Measurements from ENCODE around the gene GIGYF2. TPM values are rescaled to one million over a fixed set of nuclear protein-coding genes. Genes with fewer than 3 reads are reported as not detected.

The GIGYF2 gene
- total RNA-seq, 1 experiment from 2014 or later = 60.6 TPM

- H3K9ac ChIP-seq (ENCODE audit: low read length) = no peak overlapping the region
- TF ChIP-seq RAD21 (IDR thresholded peaks at IDR 0.05; ENCODE audit: low read depth) = no peak
- no peak for TF ChIP-seq MAX (IDR thresholded peaks at IDR 0.05)
- no peak for TF ChIP-seq ZFX (IDR thresholded peaks at IDR 0.05)
- TF ChIP-seq POLR2AphosphoS5 (IDR thresholded peaks at IDR 0.05; ENCODE audit: low read depth, low read length) = no peak
- TF ChIP-seq SIN3A (IDR thresholded peaks at IDR 0.05; ENCODE audit: low read depth) = no peak
- no peak for TF ChIP-seq ZNF274 (IDR thresholded peaks at IDR 0.05; ENCODE audit: low read depth, low read length)
- no peak for TF ChIP-seq CEBPB (IDR thresholded peaks at IDR 0.05; ENCODE audit: low read depth)
- TF ChIP-seq EGR1 (IDR thresholded peaks at IDR 0.05; ENCODE audit: low read depth) = no peak
- no peak for TF ChIP-seq CTCF (IDR thresholded peaks at IDR 0.05 in 2 of 3, conservative IDR thresholded peaks at IDR 0.05 in 1 of 3; ENCODE audit: borderline replicate concordance in 1 of 3, insufficient read depth in 1 of 3, low read depth in 2 of 3, low read length in 2 of 3)
- ATAC-seq = no peak
- H2AFZ ChIP-seq (ENCODE audit: low read depth, low read length, poor library complexity, severe bottlenecking) = no peak overlapping the region
- H3K4me1 ChIP-seq (ENCODE audit: control insufficient read depth in 1 of 2, insufficient read depth in 2 of 2, low read length in 2 of 2) = peaks cover 15 to 36% of the 10 kb centered on the region in 2 experiments
- no peaks in the 10 kb centered on the region for H3K27me3 ChIP-seq (ENCODE audit: insufficient read depth, low read length)
- no peaks in the 10 kb centered on the region for H3K9me3 ChIP-seq (ENCODE audit: control insufficient read depth in 1 of 2, insufficient read depth in 1 of 2, low read depth in 1 of 2, low read length in 2 of 2)
- ChIA-PET CTCF (no interaction called here), POLR2A (no interaction called here), RAD21 (ENCODE audit: low non-redundant PET in 1 of 2, low total read pairs in 2 of 2, uncharacterized antibody in 2 of 2, unreplicated experiment in 2 of 2) (no interaction called here)
- no peaks in the 10 kb centered on the region for H4K20me1 ChIP-seq (ENCODE audit: insufficient read depth)
- H3K9me2 ChIP-seq (ENCODE audit: insufficient read depth) = no peaks in the 10 kb centered on the region
- no peak overlapping the region for H3K27ac ChIP-seq (ENCODE audit: low read depth, low read length)
- no TSS peak for BruUV-seq (replicated peaks)
- no peaks in the 10 kb centered on the region for H3K79me2 ChIP-seq (ENCODE audit: insufficient read depth, low read length)
- no peak for DNase-seq (ENCODE audit: low read depth, low spot score)
- H3K36me3 ChIP-seq (ENCODE audit: control insufficient read depth in 1 of 2, insufficient read depth in 2 of 2, low read length in 2 of 2) = no peaks in the 10 kb centered on the region
- H3K4me3 ChIP-seq (replicated peaks in 1 of 2; ENCODE audit: low read depth in 1 of 2, low read length in 2 of 2) = no peak overlapping the region
- no peak overlapping the region for H3K4me2 ChIP-seq (ENCODE audit: low read length)
- intact Hi-C loops (cut with micrococcal nuclease) = no loop called here
Measured at GRCh38 chr2:232897598-232898408, 200.7 kb downstream of the GIGYF2 start.

All from HCT116 (cell line).